ENCODE data around the gene CNKSR3. TPM values are rescaled to one million over a fixed set of nuclear protein-coding genes. Genes with fewer than 3 reads are reported as not detected.

The CNKSR3 gene
- total RNA-seq, 2 donors from 2014 or later = 11.5 to 16.8 TPM

DNA sequence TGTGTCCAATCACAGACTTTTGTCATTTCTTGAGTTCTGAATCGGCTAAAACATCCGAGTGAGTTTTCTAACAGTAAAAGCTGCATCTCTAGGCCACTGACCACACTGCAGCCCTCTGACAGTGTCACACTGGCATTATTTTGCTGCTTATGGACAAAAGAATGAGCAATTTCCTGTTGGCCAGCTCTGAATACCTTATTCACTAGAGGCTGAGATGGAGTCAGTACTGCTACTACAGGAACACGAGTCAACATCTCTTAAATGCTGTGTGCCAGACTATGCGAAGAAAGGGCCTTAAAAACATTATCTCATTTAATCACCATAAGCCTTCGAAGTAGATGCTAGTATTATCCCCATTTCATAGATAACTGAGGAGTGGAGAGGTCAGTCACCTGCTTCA, 111.4 kb downstream of the CNKSR3 start:
- Histone ChIP-seq H3K27ac (no peak overlapping the region), H3K4me3 (no peak overlapping the region), H3K27me3 (no peaks in the 10 kb centered on the region), H3K9me3 (no peaks in the 10 kb centered on the region), H3K36me3 (peaks cover 6% of the 10 kb centered on the region), H3K4me1 (peaks cover 0 to 8% of the 10 kb centered on the region in 2 donors)
- no peak for TF ChIP-seq CTCF (IDR thresholded peaks at IDR 0.05)
- DNase-seq (ENCODE audit: low spot score) = no peak

- Histone ChIP-seq H3K9me3 (no peaks in the 10 kb centered on the region), H3K27me3 (no peaks in the 10 kb centered on the region), H3K36me3 (peaks cover 6% of the 10 kb centered on the region), H3K27ac (no peak overlapping the region), H3K4me1 (no peaks in the 10 kb centered on the region), H3K4me3 (no peak overlapping the region)
- no peak for DNase-seq (ENCODE audit: low spot score)
- no peak for TF ChIP-seq CTCF (IDR thresholded peaks at IDR 0.05)
Measured at GRCh38 chr6:154397491-154398195, 112.8 kb downstream of the CNKSR3 start.

DNA sequence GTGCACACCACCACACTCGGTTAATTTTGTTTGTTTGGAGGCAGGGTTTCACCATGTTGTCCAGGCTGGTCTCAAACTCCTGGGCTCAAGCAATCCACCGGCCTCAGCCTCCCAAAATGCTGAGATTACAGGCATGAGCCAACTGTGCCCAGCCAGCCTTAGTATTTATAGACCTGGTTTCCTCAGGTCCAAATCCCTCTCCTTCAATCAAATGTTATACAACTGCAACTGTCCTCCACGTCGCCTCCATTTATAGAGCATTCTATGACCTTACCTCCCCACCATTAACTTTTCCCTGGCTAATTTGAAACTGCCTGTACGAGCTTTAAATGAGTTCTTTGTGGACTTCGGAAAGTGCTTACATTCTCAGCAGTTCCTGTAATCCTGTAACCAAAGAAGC, 114.6 kb downstream of the CNKSR3 start:
- no peaks in the 10 kb centered on the region for H3K4me1 ChIP-seq
- H3K36me3 ChIP-seq = peaks cover under 1% of the 10 kb centered on the region
- DNase-seq (ENCODE audit: low spot score) = no peak
- no peak overlapping the region for H3K27ac ChIP-seq
- no peaks in the 10 kb centered on the region for H3K9me3 ChIP-seq
- no peak for TF ChIP-seq CTCF (IDR thresholded peaks at IDR 0.05)
- H3K4me3 ChIP-seq = no peak overlapping the region
- H3K27me3 ChIP-seq = no peaks in the 10 kb centered on the region

DNA sequence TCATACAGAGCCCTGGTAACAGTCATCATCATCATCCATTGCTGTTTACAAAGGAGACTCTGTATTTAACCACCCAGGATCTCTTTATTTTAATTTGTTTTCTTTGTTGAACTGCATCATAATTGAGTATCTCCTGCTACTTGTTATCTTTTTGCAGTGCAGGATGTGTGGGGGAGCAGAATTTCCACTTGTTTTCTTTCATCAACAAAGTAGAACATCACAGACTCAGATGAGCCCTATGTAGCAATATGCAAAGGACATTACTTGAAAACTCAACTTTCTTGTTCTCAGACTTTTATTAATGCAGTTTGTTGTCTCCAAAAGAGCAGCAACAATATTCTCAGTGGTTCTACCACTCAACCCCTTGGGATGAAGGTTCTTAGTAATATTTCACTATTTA, 115.2 kb downstream of the CNKSR3 start:
- Histone ChIP-seq H3K27me3 (no peaks in the 10 kb centered on the region), H3K36me3 (no peaks in the 10 kb centered on the region), H3K4me1 (no peaks in the 10 kb centered on the region), H3K4me3 (no peak overlapping the region), H3K9me3 (no peaks in the 10 kb centered on the region), H3K27ac (no peak overlapping the region)
- no peak for DNase-seq (ENCODE audit: low spot score)
- TF ChIP-seq CTCF (IDR thresholded peaks at IDR 0.05) = no peak

GRCh38 chr6:154394571-154394970, 115.9 kb downstream of the CNKSR3 start:
- no peak for TF ChIP-seq CTCF (IDR thresholded peaks at IDR 0.05)
- no peaks in the 10 kb centered on the region for H3K27me3 ChIP-seq
- H3K9me3 ChIP-seq = no peaks in the 10 kb centered on the region
- DNase-seq (ENCODE audit: low spot score) = no peak
- H3K4me3 ChIP-seq = no peak overlapping the region
- H3K4me1 ChIP-seq = no peaks in the 10 kb centered on the region
- H3K27ac ChIP-seq = no peak overlapping the region
- no peaks in the 10 kb centered on the region for H3K36me3 ChIP-seq

- Histone ChIP-seq H3K27me3 (no peaks in the 10 kb centered on the region), H3K4me3 (no peak overlapping the region), H3K27ac (no peak overlapping the region), H3K36me3 (no peaks in the 10 kb centered on the region), H3K4me1 (no peaks in the 10 kb centered on the region), H3K9me3 (peaks cover 0 to 5% of the 10 kb centered on the region in 2 donors)
- no peak for DNase-seq (ENCODE audit: low spot score)
- no peak for TF ChIP-seq CTCF (IDR thresholded peaks at IDR 0.05)
Measured at GRCh38 chr6:154390034-154390433, 120.5 kb downstream of the CNKSR3 start.
